ENCODE measurements around the gene TNIK. TPM values are rescaled to one million over a fixed set of nuclear protein-coding genes. Genes with fewer than 3 reads are reported as not detected.

Gene TNIK
- polyA plus RNA-seq, 1 of the 3 experiments (the other 2 are of a cell fraction), result 19.4 TPM

DNA sequence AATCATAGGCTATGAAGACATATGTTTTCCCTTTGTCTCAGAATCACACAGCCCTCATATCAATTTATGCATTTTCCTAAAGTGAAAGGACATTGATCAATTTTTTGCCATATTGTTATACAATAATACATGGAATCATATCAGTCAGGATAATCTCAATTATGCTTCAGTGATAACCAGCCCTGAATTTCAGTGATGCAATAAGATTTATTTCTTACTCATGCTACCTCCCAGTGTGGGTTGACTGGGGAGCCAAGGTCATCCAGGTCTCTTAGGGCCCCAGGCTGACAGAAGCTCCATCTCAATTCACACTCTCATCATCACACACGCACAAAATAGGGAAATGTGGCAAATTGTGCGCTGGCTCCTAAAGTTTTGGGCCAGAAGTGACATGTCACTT, 44.2 kb upstream of the TNIK start (continued):
- TF ChIP-seq REST (IDR thresholded peaks at IDR 0.05; ENCODE audit: low read depth, low read length) (no peak), TEAD4 (IDR thresholded peaks at IDR 0.05; ENCODE audit: borderline replicate concordance, insufficient read depth) (no peak), SIN3A (IDR thresholded peaks at IDR 0.05; ENCODE audit: borderline replicate concordance, low read depth, low read length) (no peak)

DNA sequence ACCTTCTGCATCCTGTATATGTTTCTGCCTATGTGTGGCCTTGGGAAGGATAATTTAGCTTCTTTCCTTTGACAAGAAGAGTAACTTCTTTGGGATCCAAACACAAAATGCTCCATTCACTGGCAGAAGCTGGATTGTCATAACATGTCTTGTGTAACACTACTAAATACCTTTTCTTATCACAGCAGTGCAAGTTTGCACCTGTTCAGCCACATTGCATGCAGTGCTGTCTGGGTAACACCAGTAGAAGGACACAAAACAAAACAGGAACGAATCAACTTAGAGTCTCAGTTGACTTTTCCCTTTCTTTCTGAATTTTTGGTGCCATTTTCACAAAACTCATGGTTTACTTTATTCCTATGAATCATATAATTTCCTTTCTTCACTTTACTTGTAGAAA, 43.6 kb upstream of the TNIK start:
- Histone ChIP-seq H3K4me1 (ENCODE audit: control insufficient read depth in 1 of 2, insufficient read depth in 2 of 2, low read depth in 1 of 2, low read length in 1 of 2) (no peaks in the 10 kb centered on the region), H3F3A (replicated peaks; ENCODE audit: insufficient read depth) (no peaks in the 10 kb centered on the region), H3K27ac (ENCODE audit: low read depth in 2 of 2, low read length in 1 of 2) (no peak overlapping the region), H3K4me2 (no peak overlapping the region), H2AFZ (ENCODE audit: low read depth) (no peak overlapping the region), H3K36me3 (replicated peaks in 1 of 2; ENCODE audit: control insufficient read depth in 1 of 2, insufficient read depth in 2 of 2, low read length in 1 of 2) (no peaks in the 10 kb centered on the region), H3K9ac (no peak overlapping the region), H3K9me3 (no peaks in the 10 kb centered on the region), H3K9me2 (no peaks in the 10 kb centered on the region), H3K27me3 (ENCODE audit: insufficient read depth) (no peaks in the 10 kb centered on the region), H3K4me3 (ENCODE audit: low read depth in 2 of 2, low read length in 1 of 2) (no peak overlapping the region), H4K20me1 (ENCODE audit: insufficient read depth) (no peaks in the 10 kb centered on the region), H3K79me2 (ENCODE audit: insufficient read depth) (no peaks in the 10 kb centered on the region)
- CTCF ChIA-PET, result no interaction called here
- DNase-seq, result no peak
- 64% methylated on average over 1 of the region's 1 CpG for WGBS (ENCODE audit: low lambda C conversion rate)
- POLR2A ChIA-PET, result no interaction called here
- TF ChIP-seq SMC3 (IDR thresholded peaks at IDR 0.05; ENCODE audit: low read depth, low read length), result no peak
- TF ChIP-seq FOSL2 (IDR thresholded peaks at IDR 0.05; ENCODE audit: borderline replicate concordance, low read depth), result no peak
- TF ChIP-seq, protein P1, sequence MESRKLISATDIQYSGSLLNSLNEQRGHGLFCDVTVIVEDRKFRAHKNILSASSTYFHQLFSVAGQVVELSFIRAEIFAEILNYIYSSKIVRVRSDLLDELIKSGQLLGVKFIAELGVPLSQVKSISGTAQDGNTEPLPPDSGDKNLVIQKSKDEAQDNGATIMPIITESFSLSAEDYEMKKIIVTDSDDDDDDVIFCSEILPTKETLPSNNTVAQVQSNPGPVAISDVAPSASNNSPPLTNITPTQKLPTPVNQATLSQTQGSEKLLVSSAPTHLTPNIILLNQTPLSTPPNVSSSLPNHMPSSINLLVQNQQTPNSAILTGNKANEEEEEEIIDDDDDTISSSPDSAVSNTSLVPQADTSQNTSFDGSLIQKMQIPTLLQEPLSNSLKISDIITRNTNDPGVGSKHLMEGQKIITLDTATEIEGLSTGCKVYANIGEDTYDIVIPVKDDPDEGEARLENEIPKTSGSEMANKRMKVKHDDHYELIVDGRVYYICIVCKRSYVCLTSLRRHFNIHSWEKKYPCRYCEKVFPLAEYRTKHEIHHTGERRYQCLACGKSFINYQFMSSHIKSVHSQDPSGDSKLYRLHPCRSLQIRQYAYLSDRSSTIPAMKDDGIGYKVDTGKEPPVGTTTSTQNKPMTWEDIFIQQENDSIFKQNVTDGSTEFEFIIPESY (IDR thresholded peaks at IDR 0.05; ENCODE audit: borderline replicate concordance, low read depth), result no peak
- TF ChIP-seq, protein P2, sequence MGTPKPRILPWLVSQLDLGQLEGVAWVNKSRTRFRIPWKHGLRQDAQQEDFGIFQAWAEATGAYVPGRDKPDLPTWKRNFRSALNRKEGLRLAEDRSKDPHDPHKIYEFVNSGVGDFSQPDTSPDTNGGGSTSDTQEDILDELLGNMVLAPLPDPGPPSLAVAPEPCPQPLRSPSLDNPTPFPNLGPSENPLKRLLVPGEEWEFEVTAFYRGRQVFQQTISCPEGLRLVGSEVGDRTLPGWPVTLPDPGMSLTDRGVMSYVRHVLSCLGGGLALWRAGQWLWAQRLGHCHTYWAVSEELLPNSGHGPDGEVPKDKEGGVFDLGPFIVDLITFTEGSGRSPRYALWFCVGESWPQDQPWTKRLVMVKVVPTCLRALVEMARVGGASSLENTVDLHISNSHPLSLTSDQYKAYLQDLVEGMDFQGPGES (IDR thresholded peaks at IDR 0.05; ENCODE audit: low read depth, low read length), result no peak
- no peak for TF ChIP-seq NRF1 (IDR thresholded peaks at IDR 0.05; ENCODE audit: low read depth, low read length)
- TF ChIP-seq, protein P3, sequence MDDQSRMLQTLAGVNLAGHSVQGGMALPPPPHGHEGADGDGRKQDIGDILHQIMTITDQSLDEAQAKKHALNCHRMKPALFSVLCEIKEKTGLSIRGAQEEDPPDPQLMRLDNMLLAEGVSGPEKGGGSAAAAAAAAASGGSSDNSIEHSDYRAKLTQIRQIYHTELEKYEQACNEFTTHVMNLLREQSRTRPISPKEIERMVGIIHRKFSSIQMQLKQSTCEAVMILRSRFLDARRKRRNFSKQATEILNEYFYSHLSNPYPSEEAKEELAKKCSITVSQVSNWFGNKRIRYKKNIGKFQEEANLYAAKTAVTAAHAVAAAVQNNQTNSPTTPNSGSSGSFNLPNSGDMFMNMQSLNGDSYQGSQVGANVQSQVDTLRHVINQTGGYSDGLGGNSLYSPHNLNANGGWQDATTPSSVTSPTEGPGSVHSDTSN (IDR thresholded peaks at IDR 0.05), result no peak
- TF ChIP-seq CTCF (IDR thresholded peaks at IDR 0.05), result no peak
- no peak for TF ChIP-seq JUND (IDR thresholded peaks at IDR 0.05)
- TF ChIP-seq NFIC (IDR thresholded peaks at IDR 0.05; ENCODE audit: borderline replicate concordance), result no peak
- no peak for TF ChIP-seq TEAD4 (IDR thresholded peaks at IDR 0.05; ENCODE audit: borderline replicate concordance, insufficient read depth)
- TF ChIP-seq POLR2AphosphoS5 (IDR thresholded peaks at IDR 0.05; ENCODE audit: low read depth, low read length), result no peak
- TF ChIP-seq EP300 (IDR thresholded peaks at IDR 0.05; ENCODE audit: borderline replicate concordance in 1 of 2, low read depth in 1 of 2, low read length in 1 of 2), result no peak
- TF ChIP-seq GABPA (IDR thresholded peaks at IDR 0.05; ENCODE audit: low read depth), result no peak
- no peak for TF ChIP-seq RFX5 (IDR thresholded peaks at IDR 0.05; ENCODE audit: low read length)
- no peak for TF ChIP-seq RXRA (IDR thresholded peaks at IDR 0.05; ENCODE audit: borderline replicate concordance, low read depth)
- TF ChIP-seq GATA2 (CRISPR knock-in tag; IDR thresholded peaks at IDR 0.05), result no peak
- no peak for TF ChIP-seq TAF1 (IDR thresholded peaks at IDR 0.05; ENCODE audit: borderline replicate concordance, low read depth, low read length)
- no peak for TF ChIP-seq ELF1 (IDR thresholded peaks at IDR 0.05)
- no peak for TF ChIP-seq TCF12 (IDR thresholded peaks at IDR 0.05)
- TF ChIP-seq MXI1 (IDR thresholded peaks at IDR 0.05; ENCODE audit: low read depth, low read length), result no peak
